BLaER1 treated with 17β-estradiol and CSF1 and Interleukin-3, amounts not matched to agents 10 nM and 100 nM (cell line): ENCODE data around the gene BACH2.

ENCODE experiments used
- H3K27ac ChIP-seq, 11 experiments: shearing (Covaris generic); formaldehyde crosslinking; 2 replicates each; pipeline ENCODE4 v1.8.1; 2022
- H3K27me3 ChIP-seq, 11 experiments: shearing (Covaris generic); formaldehyde crosslinking; 2 replicates each; pipeline ENCODE4 v1.8.1; 2022
- H3K36me3 ChIP-seq, 11 experiments: shearing (Covaris generic); formaldehyde crosslinking; 2 replicates each; pipeline ENCODE4 v1.8.1; 2022
- H3K4me1 ChIP-seq, 10 experiments: shearing (Covaris generic); formaldehyde crosslinking; 2 replicates each; pipeline ENCODE4 v1.8.1; 2022
- H3K4me2 ChIP-seq, 11 experiments: shearing (Covaris generic); formaldehyde crosslinking; 2 replicates each; pipeline ENCODE4 v1.8.1; 2022
- H3K4me3 ChIP-seq, 10 experiments: shearing (Covaris generic); formaldehyde crosslinking; 2 replicates each; pipeline ENCODE4 v1.8.1; 2022
- H3K9ac ChIP-seq, 11 experiments: shearing (Covaris generic); formaldehyde crosslinking; 2 replicates each; pipeline ENCODE4 v1.8.1; 2022
- H3K9me3 ChIP-seq, 11 experiments: shearing (Covaris generic); formaldehyde crosslinking; replicated peaks in 1 of 11; 2 replicates each; pipeline ENCODE4 v1.8.1; 2022
- H4K20me1 ChIP-seq, 11 experiments: shearing (Covaris generic); formaldehyde crosslinking; 2 replicates each; pipeline ENCODE4 v1.8.1; 2022
- Cebpa-rat ChIP-seq, 11 experiments: shearing (Covaris generic); IDR thresholded peaks; 2 replicates each; pipeline ENCODE4 v1.8.1; 2022

The BACH2 gene

DNA sequence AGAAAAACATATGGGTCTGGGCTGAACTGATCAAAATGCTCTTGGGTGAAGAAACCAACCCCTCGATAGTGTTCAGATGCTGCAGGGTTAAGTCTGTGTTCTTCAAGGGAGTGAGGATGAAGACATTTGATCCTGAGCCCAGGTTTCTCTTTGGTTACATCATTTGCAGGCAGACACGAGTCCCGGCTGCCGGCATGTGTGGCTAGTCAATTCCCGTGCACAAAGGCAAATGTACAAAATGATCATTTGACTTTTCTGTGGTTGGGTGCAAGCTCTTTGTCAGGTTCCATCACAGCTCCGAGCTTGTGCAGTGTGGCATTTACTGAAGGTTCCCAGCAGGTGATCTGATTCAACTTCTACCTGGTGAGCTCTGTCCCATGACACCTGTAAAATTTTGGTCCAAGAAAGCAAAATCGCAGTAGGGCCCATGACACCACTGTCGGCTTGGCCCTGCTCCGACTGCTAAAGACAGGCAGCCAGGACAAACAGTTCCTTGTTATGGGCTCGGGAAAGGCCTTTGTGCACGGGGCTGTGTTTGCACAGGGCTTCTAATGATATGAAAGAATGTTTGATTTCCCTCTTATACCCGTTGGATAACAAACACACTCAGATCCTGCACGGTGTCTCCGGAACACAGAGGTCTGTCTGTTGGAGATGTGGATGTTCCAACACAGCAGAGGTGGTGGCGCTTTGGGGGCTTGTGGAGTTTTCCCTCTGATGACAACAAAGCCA lies 355.4 kb downstream of the BACH2 start:
- Histone ChIP-seq H3K9ac (no peak overlapping the region), H3K4me3 (no peak overlapping the region), H3K4me2 (no peak overlapping the region), H3K9me3 (no peaks in the 10 kb centered on the region; a peak in 1 of 22 replicates), H4K20me1 (peaks cover 0 to 24% (median 0%) of the 10 kb centered on the region in 11 experiments; a peak in 2 of 22 replicates), H3K27me3 (no peaks in the 10 kb centered on the region), H3K36me3 (peaks cover 0 to 42% (median 0%) of the 10 kb centered on the region in 11 experiments; a peak in 10 of 22 replicates), H3K4me1 (no peaks in the 10 kb centered on the region), H3K27ac (no peak overlapping the region)
- TF ChIP-seq Cebpa-rat (IDR thresholded peaks at IDR 0.05), result no peak

DNA sequence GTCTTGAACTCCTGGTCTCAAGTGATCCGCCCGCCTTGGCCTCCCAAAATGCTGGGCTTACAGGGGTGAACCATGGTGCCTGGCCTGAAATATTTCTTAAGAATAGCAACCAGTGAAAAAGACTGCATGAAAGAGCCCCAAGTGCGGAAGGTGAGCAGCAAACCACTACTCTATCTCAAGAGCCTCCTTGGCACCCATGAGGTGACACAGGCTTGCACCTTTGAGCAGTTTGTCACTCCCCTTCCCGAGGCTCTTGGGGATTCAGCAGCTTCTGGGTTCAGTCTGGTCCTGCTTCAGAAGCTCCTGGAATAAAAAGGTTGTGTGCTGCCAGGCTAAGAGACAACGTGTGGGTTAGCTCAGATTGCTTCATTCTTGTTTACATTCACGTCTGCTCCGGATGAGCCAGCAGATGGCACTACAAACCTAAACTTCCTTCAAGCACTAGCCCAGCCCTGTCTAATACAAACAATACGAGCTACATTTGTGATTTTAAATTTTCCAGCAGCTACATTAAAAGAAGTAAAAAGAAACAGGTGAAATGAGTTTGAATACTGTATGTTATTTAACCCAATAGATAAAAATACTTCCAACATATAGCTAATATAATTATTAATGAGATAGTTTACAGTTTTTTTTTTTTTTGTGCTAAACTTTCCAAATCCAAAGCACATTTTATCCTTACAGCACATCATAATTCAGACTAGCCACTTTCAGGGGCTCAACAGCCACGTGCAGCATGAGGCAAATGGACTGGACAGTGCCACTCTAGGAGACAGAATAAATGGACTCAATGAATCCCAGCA lies 356.2 kb downstream of the BACH2 start:
- Histone ChIP-seq H3K36me3 (peaks cover 0 to 47% (median 0%) of the 10 kb centered on the region in 11 experiments; a peak in 11 of 22 replicates), H3K27ac (no peak overlapping the region), H3K27me3 (no peaks in the 10 kb centered on the region), H3K4me1 (no peaks in the 10 kb centered on the region), H3K9me3 (no peaks in the 10 kb centered on the region; a peak in 1 of 22 replicates), H3K4me3 (no peak overlapping the region), H4K20me1 (peaks cover 0 to 24% (median 0%) of the 10 kb centered on the region in 11 experiments; a peak in 2 of 22 replicates), H3K9ac (no peak overlapping the region), H3K4me2 (no peak overlapping the region)
- no peak for TF ChIP-seq Cebpa-rat (IDR thresholded peaks at IDR 0.05)

DNA sequence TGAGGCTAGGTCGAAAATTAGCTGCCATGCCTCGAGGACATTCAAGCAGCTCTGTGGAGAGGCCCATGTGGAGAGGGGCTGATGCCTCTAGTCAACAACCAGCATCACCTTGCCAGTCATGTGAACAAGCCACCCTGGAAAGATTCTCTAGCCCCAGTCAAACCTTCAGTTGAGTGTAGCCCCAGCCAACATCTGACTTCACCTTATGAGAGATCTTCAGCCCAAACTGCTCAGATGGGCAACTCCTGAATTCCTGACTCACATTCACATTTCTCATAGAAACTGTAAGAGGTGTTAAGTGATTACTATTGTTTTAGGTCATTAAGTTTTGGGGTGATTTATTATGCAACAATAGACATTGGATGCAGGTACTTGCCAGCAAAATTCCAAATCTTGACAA lies 357.5 kb downstream of the BACH2 start:
- no peaks in the 10 kb centered on the region for H3K9me3 ChIP-seq
- H3K27ac ChIP-seq, result no peak overlapping the region
- H3K9ac ChIP-seq, result no peak overlapping the region
- TF ChIP-seq Cebpa-rat (IDR thresholded peaks at IDR 0.05), result no peak
- H3K27me3 ChIP-seq, result no peaks in the 10 kb centered on the region
- no peak overlapping the region for H3K4me3 ChIP-seq
- no peak overlapping the region for H3K4me2 ChIP-seq
- peaks cover 0 to 20% (median 0%) of the 10 kb centered on the region in 11 experiments; a peak in 2 of 22 replicates for H4K20me1 ChIP-seq
- peaks cover 0 to 51% (median 0%) of the 10 kb centered on the region in 11 experiments; a peak in 10 of 22 replicates for H3K36me3 ChIP-seq
- no peaks in the 10 kb centered on the region for H3K4me1 ChIP-seq

DNA sequence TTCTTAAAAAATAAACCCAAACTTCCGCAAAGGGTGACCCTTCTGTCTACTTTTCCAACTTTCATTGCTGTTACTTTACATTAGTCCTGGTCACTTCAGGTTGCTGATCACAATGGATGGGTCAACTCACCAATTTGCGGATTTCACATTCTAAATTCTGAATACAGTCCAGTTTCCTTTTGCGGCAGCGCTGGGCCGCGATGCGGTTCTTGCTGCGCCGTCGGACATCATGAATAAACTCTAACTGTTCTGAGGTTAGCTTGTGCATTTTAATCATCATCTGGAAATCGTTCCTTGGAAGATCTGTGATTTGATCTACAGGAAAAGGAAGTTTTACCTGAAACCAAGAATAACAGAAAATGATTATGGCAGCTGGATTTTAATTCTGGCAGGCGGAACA lies 358.6 kb downstream of the BACH2 start:
- H3K27ac ChIP-seq, result no peak overlapping the region
- no peak overlapping the region for H3K4me3 ChIP-seq
- H4K20me1 ChIP-seq, result peaks cover 0 to 12% (median 0%) of the 10 kb centered on the region in 11 experiments; a peak in 2 of 22 replicates
- peaks cover 0 to 51% (median 0%) of the 10 kb centered on the region in 11 experiments; a peak in 12 of 22 replicates for H3K36me3 ChIP-seq
- TF ChIP-seq Cebpa-rat (IDR thresholded peaks at IDR 0.05), result no peak
- no peaks in the 10 kb centered on the region for H3K27me3 ChIP-seq
- no peak overlapping the region for H3K4me2 ChIP-seq
- H3K4me1 ChIP-seq, result no peaks in the 10 kb centered on the region
- no peak overlapping the region for H3K9ac ChIP-seq
- H3K9me3 ChIP-seq, result no peaks in the 10 kb centered on the region

DNA sequence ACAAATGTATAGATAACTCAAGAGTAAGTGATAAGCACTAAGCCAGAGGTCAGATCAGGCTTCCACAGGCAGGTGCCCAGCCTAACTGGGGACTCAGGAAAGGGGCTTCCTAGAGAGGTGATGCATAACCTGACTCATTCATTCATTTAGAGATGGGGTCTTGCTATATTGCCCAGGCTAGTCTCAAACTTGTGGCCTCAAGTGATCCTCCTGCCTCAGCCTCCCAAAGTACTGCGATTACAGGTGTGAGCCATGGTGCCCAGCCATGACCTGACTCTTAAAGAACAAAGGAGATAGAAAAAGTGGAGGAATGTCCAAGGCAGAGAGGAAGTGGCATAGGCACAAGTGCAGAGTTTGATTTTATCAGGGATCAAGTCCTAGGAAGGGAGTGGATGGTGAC lies 360.5 kb downstream of the BACH2 start:
- Histone ChIP-seq H3K9ac (no peak overlapping the region), H3K4me2 (no peak overlapping the region), H3K9me3 (no peaks in the 10 kb centered on the region), H4K20me1 (peaks cover 0 to 6% (median 0%) of the 10 kb centered on the region in 11 experiments; a peak in 2 of 22 replicates), H3K4me3 (no peak overlapping the region), H3K27ac (no peak overlapping the region), H3K36me3 (peaks cover 0 to 62% (median 11%) of the 10 kb centered on the region in 11 experiments; a peak in 14 of 22 replicates), H3K27me3 (no peaks in the 10 kb centered on the region), H3K4me1 (no peaks in the 10 kb centered on the region)
- no peak for TF ChIP-seq Cebpa-rat (IDR thresholded peaks at IDR 0.05)

DNA sequence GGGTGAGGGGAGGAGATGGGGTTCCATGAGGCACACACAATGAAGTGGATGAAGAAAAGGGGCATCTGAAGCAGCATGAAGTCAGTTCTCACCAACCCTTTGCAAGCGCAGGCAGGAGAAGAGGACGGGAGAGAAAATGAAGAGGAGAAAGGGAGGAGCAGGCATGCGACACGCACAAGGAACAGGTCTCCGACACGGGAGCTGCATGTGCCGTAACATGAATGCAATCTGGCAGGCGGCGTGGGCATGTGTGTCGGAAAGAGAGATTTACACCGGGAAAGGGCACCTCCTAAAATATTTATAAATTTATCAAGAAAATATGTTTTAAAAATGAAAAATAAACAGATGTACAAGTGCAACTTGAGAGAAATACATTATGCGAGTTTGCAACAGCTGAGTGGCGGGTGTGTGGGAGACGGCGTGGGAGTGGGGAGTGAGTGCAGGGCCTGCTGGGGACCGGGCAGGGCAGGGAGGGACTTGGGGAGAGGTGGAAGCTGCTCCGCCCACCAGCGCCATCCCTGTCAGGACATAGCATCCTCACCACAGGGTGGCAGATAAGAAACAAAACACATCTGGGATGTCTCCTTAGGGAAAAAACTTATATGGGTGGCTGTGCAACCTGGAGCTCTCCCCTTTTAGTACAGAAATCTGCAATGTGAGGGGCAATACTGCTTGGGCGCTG lies 361.8 kb downstream of the BACH2 start:
- Histone ChIP-seq H3K9me3 (no peaks in the 10 kb centered on the region), H3K27ac (no peak overlapping the region), H3K4me2 (no peak overlapping the region), H3K4me1 (peaks cover 0 to 2% (median 0%) of the 10 kb centered on the region in 10 experiments; a peak in 2 of 20 replicates), H3K27me3 (no peaks in the 10 kb centered on the region), H4K20me1 (no peaks in the 10 kb centered on the region; a peak in 2 of 22 replicates), H3K4me3 (no peak overlapping the region), H3K36me3 (peaks cover 0 to 71% (median 11%) of the 10 kb centered on the region in 11 experiments; a peak in 14 of 22 replicates), H3K9ac (no peak overlapping the region)
- TF ChIP-seq Cebpa-rat (IDR thresholded peaks at IDR 0.05), result no peak

DNA sequence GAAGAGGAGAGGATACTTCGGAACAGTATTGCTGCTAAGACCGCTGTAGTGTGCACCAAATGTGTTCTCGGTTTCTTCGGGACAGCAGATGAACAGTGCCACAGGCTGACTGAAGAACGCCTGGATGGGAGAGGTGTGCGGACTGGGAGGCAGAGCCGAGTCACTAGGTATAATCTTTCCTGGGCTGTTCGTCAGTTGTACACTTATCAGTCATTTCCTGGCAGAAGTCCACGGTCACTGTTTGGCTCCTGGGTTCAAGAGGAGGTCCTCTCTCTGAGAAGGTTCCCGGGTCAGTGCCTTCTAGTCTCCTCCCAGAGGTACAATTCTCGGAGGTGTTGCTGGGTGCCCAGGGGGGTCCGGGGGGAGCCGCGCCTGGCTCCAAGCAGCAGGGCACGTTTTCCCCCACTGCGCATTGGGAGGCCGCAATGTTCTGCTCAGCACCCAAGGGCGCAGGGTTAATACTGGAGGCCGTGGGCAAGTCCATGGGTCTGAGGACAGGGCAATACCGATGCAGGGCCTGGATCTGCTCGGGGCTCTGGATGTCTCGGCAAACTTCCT lies 364.3 kb downstream of the BACH2 start:
- H3K4me3 ChIP-seq, result no peak overlapping the region
- H3K4me2 ChIP-seq, result no peak overlapping the region
- no peaks in the 10 kb centered on the region for H3K27me3 ChIP-seq
- H3K4me1 ChIP-seq, result peaks cover 0 to 27% (median under 1%) of the 10 kb centered on the region in 10 experiments; a peak in 8 of 20 replicates
- TF ChIP-seq Cebpa-rat (IDR thresholded peaks at IDR 0.05), result no peak
- no peaks in the 10 kb centered on the region for H3K9me3 ChIP-seq
- no peak overlapping the region for H3K27ac ChIP-seq
- H3K9ac ChIP-seq, result no peak overlapping the region
- peaks cover 0 to 60% (median 11%) of the 10 kb centered on the region in 11 experiments; a peak in 14 of 22 replicates for H3K36me3 ChIP-seq
- no peaks in the 10 kb centered on the region; a peak in 1 of 22 replicates for H4K20me1 ChIP-seq

DNA sequence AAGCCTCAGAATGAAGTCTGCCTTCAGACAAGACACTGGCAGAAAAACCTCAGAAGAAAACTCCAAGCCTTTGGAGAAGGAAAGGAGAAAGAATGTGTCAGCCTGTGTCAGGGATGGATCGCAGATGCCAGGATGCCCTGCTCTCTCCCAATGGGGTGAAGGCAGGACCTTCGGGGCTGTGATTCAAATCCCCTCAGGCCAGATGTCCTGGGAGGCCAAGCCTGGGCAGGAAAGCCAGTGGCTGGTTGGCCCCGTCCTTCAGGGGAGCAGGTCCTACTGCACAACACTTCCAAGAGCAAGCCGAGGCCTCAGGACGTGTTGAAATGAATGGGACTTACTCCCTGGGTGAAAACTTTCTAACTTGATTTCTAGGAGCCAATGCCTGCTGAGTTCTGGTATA lies 365.9 kb downstream of the BACH2 start:
- no peak overlapping the region for H3K4me3 ChIP-seq
- no peak overlapping the region for H3K9ac ChIP-seq
- no peak for TF ChIP-seq Cebpa-rat (IDR thresholded peaks at IDR 0.05)
- H3K27me3 ChIP-seq, result no peaks in the 10 kb centered on the region
- H3K4me2 ChIP-seq, result no peak overlapping the region
- H4K20me1 ChIP-seq, result no peaks in the 10 kb centered on the region; a peak in 1 of 22 replicates
- H3K27ac ChIP-seq, result no peak overlapping the region
- peaks cover 0 to 45% (median 11%) of the 10 kb centered on the region in 11 experiments; a peak in 14 of 22 replicates for H3K36me3 ChIP-seq
- H3K4me1 ChIP-seq, result peaks cover 0 to 34% (median 2%) of the 10 kb centered on the region in 10 experiments; a peak in 8 of 20 replicates
- H3K9me3 ChIP-seq, result no peaks in the 10 kb centered on the region
